NCI-H82 treated with DMSO at 0.1 percent for 48 hours (cell line): ENCODE measurements around the gene CXorf49.
"Not testable (repeated sequence)": the region's sequence is repeated elsewhere in the genome, so short reads cannot be mapped to it uniquely, and the experiment has no call there.

ENCODE experiments used
- DNase-seq: peaks from one replicate; lab custom pipeline; 2025; ENCODE audit not compliant: unreplicated experiment; lab: John Stamatoyannopoulos, UW

The CXorf49 gene

GRCh38 chrX:71675636-71676035, 42.4 kb downstream of the CXorf49 start:
- not testable (repeated sequence) for DNase-seq

GRCh38 chrX:71671938-71672337, 46.1 kb downstream of the CXorf49 start:
- no peak for DNase-seq

- no peak for DNase-seq
These were observed 46.9 kb downstream of the CXorf49 start for GRCh38 chrX:71671043-71671780.

- DNase-seq: not testable (repeated sequence)
These were observed 48.1 kb downstream of the CXorf49 start for GRCh38 chrX:71669947-71670346.

GRCh38 chrX:71669492-71669891, 48.6 kb downstream of the CXorf49 start:
- no peak for DNase-seq

GRCh38 chrX:71668248-71668595, 49.9 kb downstream of the CXorf49 start:
- DNase-seq: no peak

- DNase-seq: no peak
These were observed 50.5 kb downstream of the CXorf49 start, which contains the start of gene LOC101059915 for GRCh38 chrX:71667328-71668247. Gene LOC101059915, plus strand, starts transcription at chrX:71667546.

GRCh38 chrX:71666240-71667223, 51.6 kb downstream of the CXorf49 start:
- no peak for DNase-seq

GRCh38 chrX:71665747-71666146, 52.3 kb downstream of the CXorf49 start:
- DNase-seq: no peak

- DNase-seq: peak; percentile 31
These were observed 53.1 kb downstream of the CXorf49 start for GRCh38 chrX:71664889-71665491.
